ENCODE results near the gene LAMB4.

Gene LAMB4

DNA sequence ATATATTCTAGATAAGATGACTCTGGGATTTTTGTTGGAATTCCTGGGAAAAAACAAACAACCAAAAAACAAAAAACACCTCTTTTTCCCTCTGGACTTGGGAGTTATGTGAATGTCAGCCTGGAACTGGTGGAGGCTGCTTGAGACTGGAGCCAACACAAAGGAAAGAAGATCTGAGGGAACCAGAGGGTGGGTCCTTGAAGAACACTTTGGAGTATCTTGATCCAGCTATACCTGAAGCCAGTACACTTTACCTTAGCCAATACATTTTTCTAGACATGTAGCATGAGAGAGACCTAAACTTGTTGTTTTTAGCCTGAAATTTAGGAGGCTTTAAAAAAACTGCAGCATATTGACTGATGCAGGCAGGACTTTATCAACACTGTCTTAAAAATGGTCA, 121.3 kb downstream of the LAMB4 start:
- no peak for DNase-seq

DNA sequence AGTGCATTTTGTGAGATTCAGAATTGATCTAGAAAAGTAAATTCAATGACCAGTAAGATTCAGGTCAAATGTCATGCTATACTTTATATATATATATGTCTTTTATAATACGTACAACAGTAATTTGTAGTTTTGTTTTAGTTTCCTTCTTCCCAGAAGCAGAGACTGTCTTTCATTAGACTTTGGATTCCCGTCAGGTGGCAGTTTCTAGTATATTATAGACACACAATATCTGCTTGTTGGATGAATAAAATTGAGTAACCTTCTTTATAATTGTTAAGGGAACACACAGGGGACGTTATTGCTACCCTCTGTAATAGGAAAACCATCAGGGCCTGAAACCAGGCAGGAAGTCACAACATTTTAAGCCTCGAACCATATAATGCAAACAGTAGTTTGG, 121.9 kb downstream of the LAMB4 start:
- no peak for DNase-seq

DNA sequence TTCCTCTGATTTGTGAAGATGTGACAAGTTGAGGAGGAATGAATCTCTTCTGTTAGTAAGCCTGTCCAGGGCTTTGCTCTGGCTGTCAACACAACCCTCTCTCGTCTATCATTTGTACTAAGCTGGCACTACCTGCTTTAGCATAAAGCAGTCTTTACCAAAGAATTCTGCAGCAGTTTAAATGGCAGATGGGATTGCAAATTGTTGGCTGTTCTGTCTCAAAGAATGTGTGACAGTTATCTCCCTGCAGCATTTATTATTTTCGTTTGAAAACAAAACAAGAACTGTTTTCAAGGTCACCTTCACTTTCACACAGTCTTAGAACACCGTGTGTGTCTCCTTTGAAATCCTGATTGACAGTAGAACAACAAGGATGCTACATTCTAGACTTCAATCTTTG, 122.4 kb downstream of the LAMB4 start:
- no peak for DNase-seq

DNA sequence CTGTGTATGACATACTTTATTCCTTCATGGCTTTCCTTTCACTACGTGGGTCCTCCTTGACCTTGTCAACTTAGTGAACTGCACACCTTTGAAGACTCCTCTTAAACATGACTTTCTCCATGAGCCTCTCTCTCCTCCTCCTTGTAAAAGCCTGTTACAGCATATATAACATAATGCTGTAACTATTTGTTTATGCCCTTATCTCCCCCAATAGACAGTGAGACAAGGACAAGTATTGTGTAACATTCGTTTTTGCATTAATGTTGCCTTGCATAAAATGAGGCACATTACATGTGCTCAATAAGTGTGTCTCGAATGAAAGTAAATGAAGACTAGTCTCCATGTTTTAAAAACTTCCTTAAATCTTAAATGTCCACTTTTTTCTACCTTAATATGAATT, 122.9 kb downstream of the LAMB4 start:
- no peak for DNase-seq

DNA sequence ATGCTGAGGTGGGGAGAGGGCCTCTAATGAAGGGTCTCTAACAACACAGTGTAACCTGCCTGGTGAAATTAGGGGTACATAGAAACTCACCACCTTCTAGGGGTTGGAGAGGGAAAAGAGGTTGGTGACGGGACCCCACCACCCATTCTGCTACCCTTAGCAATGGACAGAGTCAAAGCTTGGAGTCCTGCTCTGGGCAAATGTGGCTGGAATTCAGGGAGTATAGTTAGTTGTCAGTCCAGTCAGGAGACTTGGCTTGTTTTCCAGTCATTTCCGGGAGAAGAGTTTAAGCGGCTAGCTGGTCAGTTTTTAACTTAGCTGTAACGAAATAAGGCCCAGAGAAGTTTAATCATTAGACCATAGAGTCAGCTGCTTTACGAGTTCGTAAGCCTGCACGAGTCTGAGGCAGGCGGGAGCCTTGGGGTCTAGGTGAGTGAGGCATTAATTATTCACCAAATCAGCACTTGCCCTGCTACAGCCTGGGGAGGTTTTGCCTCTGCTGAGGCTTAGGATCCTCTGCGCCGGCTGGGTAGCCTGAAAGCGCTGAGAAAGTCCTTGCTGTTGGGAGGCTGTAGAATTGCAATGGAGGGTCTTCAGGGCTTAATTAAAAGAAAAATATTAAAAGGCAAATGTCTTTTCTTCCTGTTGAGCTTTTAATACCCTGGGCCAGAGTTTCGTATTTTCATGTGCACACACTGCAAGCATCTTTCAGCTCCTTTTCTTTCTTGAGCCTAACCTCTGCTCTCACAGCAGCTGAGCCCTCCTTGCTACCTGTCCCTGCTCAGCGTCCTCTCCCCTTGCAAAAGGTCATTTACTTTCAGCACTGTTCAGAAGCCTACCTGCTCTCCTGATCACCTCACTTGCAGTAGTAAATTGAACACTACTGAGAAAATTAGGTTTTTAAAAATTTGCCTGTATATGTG, 125.7 kb downstream of the LAMB4 start:
- DNase-seq, result no peak

DNA sequence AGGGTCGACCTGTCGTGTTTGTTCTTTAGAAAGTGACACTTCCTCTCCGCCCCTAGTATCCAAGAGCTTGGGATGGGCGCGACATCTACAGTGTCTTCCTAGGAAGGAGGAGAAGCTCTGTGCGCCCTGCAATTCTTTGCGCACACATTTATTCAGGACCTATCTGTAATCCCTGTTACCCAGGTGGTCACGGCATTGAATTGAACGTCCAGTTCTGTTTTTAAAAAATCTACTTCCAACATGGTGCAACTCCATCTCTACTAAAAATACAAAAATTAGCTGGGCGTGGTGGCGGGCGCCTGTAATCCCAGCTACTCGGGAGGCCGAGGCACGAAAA, 126.6 kb downstream of the LAMB4 start:
- no peak for DNase-seq

DNA sequence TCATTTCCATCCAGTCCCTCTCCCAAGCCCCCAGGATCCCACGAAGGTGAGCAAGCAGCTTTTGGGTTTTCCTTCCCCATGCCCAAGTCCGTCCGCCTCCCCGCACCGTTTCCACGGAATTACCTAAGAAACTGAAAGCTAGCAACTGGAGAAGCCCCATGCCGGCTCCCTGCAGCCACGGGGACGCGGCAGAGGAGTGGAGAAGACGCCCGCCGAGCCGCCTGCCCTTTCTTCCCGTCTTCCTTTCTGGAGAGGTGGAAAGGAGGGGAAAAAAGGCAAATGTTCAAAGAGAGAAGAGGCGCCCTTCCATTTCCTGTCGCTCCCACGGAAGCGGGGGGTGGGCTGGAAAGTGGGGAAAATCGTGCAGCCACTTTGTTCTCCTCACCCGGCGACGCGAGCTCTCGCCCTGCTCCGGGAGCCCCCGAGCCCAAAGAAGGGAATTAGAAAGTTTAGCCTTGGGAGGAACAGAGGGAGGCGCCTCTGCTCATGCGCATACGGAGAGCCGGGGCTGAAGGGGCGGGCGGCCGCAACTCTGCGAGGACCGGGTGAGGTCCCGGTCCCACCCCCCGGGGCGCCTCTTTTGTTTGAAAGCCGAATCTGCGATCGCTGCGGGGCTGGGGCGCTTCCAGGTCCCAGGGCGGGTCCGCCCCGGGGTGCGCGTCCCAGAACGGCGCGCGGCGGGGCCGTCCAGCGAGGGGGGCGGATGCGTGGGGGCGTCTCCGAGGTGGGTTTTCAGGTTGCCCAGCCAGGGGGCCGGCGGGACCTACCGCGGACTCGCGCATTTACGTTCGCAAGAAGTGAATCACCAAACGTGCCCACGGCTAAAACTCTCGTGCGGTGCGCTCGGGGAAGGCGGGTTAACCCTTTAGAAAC, 127.2 kb downstream of the LAMB4 start, which contains the start of gene LAMB1:
LAMB1 (minus strand) TSS at position 436 of the 873 bp plus-strand sequence; CDS start at position 160, 276 bp downstream.
- DNase-seq, result no peak

DNA sequence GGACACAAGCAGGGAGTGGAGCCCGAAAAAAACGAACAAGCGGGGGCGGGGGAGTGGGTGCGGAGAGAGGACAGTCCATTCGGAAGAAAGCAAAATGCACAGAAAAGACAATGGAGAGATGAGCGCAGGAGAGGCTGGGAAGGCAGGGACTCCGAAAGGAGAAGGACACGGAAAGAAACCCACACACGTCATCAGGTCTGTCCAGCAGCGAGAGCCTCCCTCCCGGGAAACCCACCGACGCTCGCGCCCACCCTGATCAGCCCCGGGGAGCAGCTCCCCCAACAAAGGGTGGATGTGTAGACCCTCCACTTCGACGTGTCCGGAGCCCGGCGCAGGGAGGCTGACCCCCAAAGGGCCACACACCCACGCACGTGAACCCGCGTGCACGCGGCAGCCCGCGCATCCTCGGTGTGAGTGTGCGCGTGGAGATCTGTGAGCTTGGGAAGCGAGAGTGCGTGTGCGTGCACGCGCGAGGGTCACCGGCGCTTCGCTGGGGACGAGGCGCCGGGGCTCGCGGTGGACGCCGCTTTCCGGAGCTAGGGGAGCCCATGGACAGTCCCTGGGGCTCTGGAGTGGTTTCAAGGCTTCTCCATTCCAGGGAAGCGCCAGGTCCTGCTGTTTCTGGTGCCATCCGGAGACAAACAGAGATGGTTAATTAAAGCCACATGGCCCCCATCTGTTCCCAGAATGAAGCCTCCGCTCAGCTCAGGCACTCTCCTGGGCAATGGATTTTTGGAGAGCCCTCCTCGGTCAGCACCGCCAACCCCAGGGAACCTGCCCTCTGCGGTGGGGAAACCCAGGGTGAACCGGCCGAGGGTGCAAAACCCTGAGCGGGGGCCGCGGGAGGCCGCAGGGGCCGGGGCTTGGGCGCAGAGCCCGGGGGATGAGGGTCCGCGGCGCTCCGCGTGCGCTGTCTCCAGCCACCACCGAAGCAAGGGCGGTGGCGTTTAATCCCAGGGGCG, 128.1 kb downstream of the LAMB4 start:
- DNase-seq, result no peak

DNA sequence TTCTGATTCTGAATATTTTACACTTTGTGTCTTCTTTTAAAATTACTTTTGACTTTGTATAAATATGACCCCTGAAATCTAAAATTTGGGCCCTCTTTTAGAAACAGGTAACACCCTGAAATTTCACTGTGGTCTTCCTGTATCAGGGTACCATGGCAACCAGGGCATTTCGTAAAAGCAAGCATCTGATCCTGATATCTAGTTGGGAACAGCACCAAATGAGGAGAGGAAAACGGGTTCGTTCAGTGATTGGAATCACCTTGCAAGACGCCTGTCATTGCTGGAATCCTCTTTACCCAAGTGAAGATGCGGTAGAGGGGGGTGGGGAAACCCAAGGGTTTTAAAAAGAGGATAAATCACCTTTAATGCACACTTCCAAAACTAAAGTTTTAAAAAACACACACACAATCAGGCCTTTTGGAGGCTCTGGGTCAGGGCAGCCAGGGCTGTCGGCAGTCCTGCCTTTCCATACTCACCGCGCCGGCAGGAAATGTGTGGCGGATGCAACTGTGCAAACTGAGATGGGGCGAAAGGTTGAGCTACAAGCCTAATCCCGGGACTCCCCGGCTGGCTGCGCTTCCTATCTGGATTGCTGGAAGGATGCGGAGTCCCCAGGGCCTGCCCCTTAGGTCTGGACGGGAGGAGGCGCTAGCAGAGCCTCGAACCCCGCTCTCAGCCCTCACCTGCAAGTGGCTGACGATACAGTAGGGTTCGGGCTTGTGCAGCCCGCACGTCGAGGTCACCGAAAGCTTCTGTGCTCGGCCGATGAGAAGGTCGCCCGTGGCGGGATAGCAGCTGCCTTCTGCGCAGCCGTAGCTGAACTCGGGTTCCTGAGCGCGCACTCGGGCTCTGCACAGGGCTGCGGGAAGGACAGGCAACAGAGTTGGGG, 129.0 kb downstream of the LAMB4 start:
- DNase-seq, result no peak

DNA sequence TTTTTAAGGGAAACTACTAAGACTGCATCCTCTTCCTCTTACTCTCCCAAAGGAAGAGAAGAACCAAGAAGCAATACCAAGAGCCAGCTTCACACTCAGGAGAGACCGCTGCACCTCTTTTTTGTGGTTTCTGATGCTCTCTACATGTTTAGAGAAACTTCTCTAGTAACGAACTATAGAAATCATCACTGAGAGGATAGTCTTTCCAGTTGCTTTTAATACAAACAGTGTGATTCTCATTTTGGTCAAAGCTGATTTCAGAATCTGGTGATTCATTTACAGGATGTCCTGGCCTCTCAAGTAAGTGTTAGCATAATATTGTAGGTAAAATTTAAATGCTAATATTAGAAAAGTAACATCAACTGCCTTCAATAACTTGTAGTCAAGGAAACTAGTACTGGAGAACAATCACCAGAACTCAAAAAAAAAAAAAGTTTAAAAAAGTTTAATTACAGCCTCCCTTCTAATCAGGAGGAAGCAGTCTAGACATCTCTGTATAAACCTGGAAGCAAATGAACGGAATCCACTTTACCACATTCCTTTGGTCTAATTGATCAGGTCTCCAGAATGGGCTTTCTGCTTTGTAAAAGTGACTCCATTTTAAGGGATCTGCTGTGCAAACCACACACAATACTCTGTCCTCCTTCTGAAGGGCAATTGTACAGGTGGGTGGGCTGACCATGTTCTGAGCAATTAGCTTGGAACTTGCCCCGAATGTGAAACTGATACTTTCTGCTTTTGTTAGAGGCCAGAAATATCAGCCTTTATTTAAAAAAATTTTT, 130.2 kb downstream of the LAMB4 start:
- no peak for DNase-seq

DNA sequence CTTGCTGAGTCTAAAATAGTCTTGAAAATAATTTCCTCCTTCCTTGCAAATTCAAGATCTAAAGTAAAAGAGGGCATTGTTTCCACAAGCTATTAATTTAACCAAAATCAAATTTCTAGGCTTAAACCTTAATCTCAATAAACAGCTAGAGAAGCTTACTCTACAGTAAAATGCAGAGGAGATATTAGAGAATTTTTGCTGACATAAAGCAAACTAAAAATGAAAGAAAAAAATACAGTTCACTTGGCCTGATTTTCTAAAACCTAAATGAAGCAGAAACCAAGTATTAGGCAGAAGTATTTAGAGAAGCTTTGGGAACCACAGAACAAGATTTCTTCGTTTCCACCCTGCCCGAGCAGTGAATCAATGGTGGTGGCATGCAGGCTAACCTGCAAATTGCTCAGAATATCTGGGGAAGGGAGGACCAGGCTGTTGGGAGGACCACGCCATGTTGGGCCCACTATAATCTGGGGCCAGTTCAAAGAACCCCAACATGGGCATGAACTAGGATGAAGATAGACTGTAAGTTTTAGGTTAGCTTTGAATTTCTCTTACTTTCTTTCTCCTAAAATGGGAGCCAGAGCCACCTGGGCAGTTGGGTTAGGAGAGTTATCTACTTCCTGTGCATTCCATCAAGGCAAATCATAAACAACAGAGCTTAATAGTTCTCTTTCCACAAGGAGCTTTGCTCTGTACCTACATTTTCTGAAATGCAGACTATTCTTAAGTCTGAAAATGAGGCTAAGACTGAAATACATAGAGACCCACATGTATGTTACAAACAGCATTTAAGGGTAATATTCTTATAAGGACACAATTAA, 131.3 kb downstream of the LAMB4 start:
- DNase-seq, result no peak

DNA sequence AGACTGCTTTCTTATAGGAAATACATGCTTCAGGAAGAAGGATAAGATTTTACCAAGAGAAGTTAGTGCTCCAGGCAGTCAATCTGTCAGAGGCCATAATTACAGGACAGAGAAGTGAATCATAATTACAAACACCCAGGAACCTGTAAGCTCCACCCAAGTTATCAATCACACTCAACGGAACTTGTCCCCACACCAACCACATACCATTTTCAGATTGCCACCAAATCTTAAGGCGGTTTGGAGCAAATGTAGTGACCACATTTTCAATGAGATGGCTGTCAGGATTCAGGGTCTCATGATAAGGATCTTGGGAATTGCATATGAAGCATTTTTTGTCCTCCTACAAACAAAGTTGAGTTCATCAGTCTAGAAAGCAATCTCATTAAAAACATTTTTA, 132.0 kb downstream of the LAMB4 start:
- no peak for DNase-seq

DNA sequence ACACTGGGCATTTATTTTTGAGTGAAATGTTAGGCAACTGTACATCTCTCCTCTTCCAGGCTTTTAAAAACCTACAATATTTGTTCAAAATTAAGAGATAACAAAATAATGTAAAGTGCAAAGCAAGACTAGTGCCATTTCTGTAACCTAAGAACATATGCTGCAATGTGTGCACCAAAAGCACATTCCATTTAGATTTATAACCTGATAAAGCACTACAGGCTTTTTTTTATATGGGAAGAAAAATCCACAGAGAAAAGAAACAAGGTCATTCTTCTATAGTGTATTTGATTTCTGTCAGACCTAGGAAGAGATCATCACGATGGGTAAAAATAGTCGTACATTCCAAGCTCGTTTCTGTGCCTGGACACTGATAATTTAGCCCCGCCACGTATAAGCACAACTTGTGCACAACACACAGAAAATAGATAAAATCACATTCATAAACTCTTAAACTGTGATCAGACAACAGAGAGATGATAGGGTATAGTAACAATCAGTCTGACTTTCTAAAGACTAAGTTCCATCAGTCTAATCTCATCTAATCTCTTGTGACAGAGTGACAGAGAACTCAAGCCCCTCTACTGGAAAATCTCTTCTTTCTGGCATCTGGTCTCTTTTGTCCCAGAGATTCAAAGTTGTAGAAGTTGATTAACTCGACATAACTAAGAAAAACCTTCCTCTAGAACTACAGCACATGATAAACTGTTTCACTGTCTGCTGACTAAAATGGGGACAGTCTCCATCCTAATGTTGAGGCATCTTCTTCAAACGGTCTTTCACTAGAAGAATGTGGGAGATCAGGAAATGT, 133.9 kb downstream of the LAMB4 start:
- DNase-seq, result no peak

DNA sequence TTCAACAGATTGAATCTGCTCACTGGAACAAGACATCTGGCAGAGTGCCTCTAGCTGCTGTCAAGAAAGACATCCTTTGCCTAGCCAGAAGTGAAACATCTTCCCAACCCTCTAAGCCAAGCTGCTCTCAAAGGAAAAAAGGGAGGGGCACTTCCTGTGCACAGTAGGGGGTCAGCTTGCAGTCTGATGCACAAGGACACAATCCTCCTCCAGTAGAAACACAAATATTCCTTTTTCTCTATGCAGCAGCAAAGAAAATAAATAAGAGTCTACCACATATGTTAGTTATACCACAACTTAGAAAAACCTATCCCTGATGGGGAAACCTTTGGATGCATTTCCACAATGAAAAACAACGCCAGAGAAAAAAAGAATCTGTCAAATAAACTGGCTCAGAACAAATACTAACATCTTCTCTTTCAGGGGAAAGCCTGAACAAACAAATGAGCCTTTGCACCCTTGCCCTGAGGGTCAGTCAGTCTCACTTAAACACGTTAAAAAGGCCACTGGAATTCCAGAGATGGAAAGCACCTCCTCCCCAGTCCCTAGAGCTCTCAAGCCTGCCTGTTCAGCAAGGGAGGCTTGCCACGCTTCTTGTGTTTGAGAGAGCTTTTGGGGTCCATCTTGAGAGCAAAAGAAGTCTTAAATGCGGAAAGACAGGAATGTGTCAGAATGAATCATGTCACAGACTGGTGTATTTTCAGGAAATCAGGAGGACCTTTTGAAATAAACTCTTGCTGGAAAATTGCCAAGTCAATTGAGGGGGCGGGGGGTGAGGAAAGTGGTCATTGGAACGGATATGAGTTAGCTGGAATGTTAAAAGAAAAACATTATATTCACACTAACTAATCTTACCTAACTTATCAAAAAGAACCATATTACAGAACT, 134.7 kb downstream of the LAMB4 start:
- no peak for DNase-seq

DNA sequence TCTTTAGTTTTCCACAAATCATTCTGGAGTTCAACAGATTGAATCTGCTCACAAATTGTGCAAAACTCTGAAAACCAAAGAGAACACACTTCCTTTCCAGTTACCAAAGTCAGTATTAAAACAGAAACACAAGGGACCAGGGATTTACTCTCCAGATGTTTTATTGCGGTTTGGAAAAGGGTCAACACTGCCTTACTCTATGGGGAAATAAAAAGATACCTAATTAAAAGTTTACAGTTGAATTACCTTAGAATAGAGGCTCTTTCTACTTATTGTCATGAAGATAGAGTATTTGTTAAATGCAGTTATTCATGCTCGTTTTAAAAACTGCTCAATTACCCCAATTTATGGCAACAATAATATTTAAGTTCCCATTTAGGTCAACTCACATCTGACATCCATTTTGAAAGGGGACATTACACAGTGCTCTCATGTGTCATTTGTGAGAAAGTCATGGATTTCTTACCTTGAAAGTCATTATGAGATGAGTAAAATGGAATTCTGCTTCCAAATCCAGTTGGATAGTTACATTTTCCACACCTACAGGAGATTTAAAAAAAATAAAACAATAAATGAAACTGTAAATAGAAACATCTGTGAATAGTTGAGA, 135.6 kb downstream of the LAMB4 start:
- no peak for DNase-seq

DNA sequence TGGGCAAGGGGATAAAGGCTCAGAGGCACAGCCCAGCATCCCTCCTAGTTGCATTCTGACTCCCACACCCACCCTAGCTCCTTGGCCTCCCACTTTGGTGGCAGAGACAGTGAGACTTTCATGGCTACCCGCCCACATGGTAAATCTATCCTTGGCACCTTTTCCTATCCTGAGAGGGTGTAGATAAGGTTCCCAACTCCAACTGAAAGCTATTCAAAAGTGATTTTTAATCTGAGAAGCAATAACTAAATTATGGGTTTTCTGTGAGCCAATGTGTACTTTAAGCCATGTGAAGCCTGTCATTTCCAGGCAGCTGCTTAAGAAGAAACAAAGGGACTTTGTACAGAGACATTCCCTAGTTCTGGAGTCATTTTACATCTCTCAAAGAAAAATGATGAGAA, 136.3 kb downstream of the LAMB4 start:
- DNase-seq, result no peak

DNA sequence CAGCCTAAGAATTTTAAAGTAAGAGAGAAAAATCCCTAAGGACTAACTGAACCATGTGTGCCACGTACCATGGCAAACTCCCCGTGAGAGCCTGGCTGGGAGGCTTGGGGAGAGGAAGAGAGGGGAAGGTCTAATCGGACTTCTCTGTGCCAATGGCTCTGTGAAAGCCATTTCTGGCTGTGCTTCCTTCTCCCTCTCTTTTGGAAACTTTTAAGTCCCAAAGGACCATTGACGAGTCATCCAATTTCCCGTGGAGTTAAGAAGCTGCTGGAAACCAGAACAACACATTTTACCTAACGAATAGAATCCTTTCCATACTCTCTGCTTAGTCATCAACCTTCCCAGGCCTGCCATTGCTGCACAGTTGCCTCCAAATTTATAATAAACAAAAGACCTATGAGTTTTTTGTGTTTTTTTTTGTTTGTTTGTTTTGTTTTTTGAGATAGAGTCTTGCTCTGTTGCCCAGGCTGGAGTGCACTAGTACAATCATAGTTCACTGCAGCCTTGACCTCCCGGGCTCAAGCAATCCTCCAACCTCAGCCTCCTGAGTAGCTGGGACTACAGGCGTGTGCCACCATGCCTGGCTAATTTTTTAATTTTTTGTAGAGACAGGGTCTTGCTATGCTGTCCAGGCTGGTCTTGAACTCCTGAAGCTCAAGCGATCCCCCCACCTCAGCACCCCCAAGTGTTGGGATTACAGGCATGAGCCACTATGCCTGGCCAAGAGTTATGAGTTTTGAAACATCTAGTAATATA, 140.4 kb downstream of the LAMB4 start:
- DNase-seq, result no peak

Measured in NK-92 treated with Interleukin-12 subunit alpha and Interleukin-12 subunit beta, amount 100 ng/mL, for 24 hours (cell line).